ENCODE measurements around the gene ARMC10. TPM values are rescaled to one million over a fixed set of nuclear protein-coding genes. Genes with fewer than 3 reads are reported as not detected.

ARMC10 gene
- total and polyA plus RNA-seq, 2 donors (not counting 3 experiments of a cell fraction or from before 2014, with no cell fraction given): 16.6 to 39.2 TPM

GRCh38 chr7:103075337-103075918 lies 488 bp downstream of the ARMC10 start:
- Histone ChIP-seq H3K4me2 (ENCODE audit: insufficient read depth, low read length) (peak overlapping the region; percentile 80), H3K9me1 (replicated peaks; ENCODE audit: control insufficient read depth, extremely low read depth, insufficient read depth, low read length) (no peaks in the 10 kb centered on the region), H3K4me3 (replicated peaks in 1 of 3; ENCODE audit: insufficient read depth in 1 of 3, low read depth in 1 of 3, low read length in 3 of 3) (peak overlapping the region; percentile 49 to 76 (median 65)), H3K9ac (replicated peaks; ENCODE audit: extremely low read depth, insufficient read depth, low read length) (peak overlapping the region; percentile 92), H3K27ac (ENCODE audit: insufficient read depth, low read depth, low read length) (peak overlapping the region; percentile 40), H3K4me1 (ENCODE audit: control insufficient read depth, extremely low read depth, insufficient read depth, low read length) (peaks cover 17% of the 10 kb centered on the region), H3K79me2 (ENCODE audit: control insufficient read depth, insufficient read depth, low read length) (peaks cover 33% of the 10 kb centered on the region), H2AFZ (ENCODE audit: low read depth, low read length) (peak overlapping the region; percentile 93), H4K20me1 (replicated peaks; ENCODE audit: control insufficient read depth, extremely low read depth, insufficient read depth, low read length) (no peaks in the 10 kb centered on the region), H3K27me3 (ENCODE audit: control insufficient read depth in 2 of 2, insufficient read depth in 2 of 2, low read length in 2 of 2) (no peaks in the 10 kb centered on the region), H3K36me3 (ENCODE audit: control insufficient read depth in 2 of 2, extremely low read depth in 1 of 2, insufficient read depth in 2 of 2, low read length in 2 of 2) (no peaks in the 10 kb centered on the region), H3K9me3 (replicated peaks; ENCODE audit: control insufficient read depth, insufficient read depth, low read length) (no peaks in the 10 kb centered on the region)
- no peak for TF ChIP-seq JUN (IDR thresholded peaks at IDR 0.05; ENCODE audit: borderline replicate concordance, insufficient read depth, insufficient read length, low read depth)
- TF ChIP-seq EZH2 (IDR thresholded peaks at IDR 0.05; ENCODE audit: borderline replicate concordance, low read depth, low read length, severe bottlenecking): no peak
- no peak for TF ChIP-seq GATA2 (IDR thresholded peaks at IDR 0.05; ENCODE audit: insufficient read depth, insufficient read length, low read depth, low read length)
- no peak for TF ChIP-seq POLR2AphosphoS5 (IDR thresholded peaks at IDR 0.05; ENCODE audit: insufficient read depth, low read depth, low read length)
- FAIRE-seq: no peak
- ChIA-PET CTCF (interaction anchor here (1.0 to 2.1 kb wide), 12 partner anchors 9 to 327 kb away, joined by 3 to 27 read pairs (median 5); partner anchors contain the start of genes FAM185A and NAPEPLD), POLR2A (interaction anchor here (0.8 to 1.0 kb wide), 2 partner anchors 10 to 327 kb away, joined by 3 to 6 read pairs; partner anchors contain the start of gene FAM185A)
- TSS peak; percentile 56 for BruUV-seq (replicated peaks)
- intact Hi-C loops (cut with micrococcal nuclease) (loop anchor here (2.0 kb wide), 1 partner anchor 269 kb away; the partner anchor contains the start of gene DNAJC2), dilution Hi-C loops (cut with MboI; ENCODE audit: extremely low pct_ligation_motif_present, low sequenced_read_pairs) (no loop called here)
- DNase-seq (ENCODE audit: low read depth, low spot score): peak; percentile 63

DNA sequence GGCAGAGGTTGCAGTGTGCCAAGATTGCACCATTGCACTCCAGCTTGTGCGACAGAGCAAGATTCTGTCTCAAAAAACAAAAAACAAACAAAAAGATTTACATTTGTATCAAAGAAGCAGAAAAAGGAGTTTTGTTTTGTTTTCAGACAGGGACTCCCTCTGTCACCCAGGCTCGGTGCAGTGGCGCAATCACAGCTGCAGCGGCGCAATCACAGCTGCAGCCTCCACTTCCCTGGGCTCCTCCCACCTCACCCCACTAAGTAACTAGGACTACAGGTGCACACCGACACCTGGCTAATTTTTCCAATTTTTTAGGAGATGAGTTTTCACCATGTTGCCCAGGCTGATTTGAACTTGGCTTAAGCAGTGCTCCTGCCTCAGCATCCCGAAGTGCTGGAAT lies 1.8 kb downstream of the ARMC10 start:
- intact Hi-C loops (cut with micrococcal nuclease): no loop called here
- BruUV-seq (replicated peaks): no TSS peak
- no peaks in the 10 kb centered on the region for H3K9me3 ChIP-seq (replicated peaks; ENCODE audit: control insufficient read depth, insufficient read depth, low read length)

More for the DNA sequence above, 1.8 kb downstream of the ARMC10 start:
- POLR2A ChIA-PET: no interaction called here
- Histone ChIP-seq H3K27ac (ENCODE audit: insufficient read depth, low read depth, low read length) (no peak overlapping the region), H4K20me1 (replicated peaks; ENCODE audit: control insufficient read depth, extremely low read depth, insufficient read depth, low read length) (no peaks in the 10 kb centered on the region), H3K36me3 (ENCODE audit: control insufficient read depth in 2 of 2, extremely low read depth in 1 of 2, insufficient read depth in 2 of 2, low read length in 2 of 2) (no peaks in the 10 kb centered on the region), H3K9ac (replicated peaks; ENCODE audit: extremely low read depth, insufficient read depth, low read length) (no peak overlapping the region), H3K4me3 (replicated peaks in 1 of 3; ENCODE audit: insufficient read depth in 1 of 3, low read depth in 1 of 3, low read length in 3 of 3) (no peak overlapping the region), H3K4me2 (ENCODE audit: insufficient read depth, low read length) (no peak overlapping the region), H3K9me1 (replicated peaks; ENCODE audit: control insufficient read depth, extremely low read depth, insufficient read depth, low read length) (no peaks in the 10 kb centered on the region), H3K4me1 (ENCODE audit: control insufficient read depth, extremely low read depth, insufficient read depth, low read length) (peaks cover 17% of the 10 kb centered on the region), H2AFZ (ENCODE audit: low read depth, low read length) (no peak overlapping the region), H3K79me2 (ENCODE audit: control insufficient read depth, insufficient read depth, low read length) (peaks cover 36% of the 10 kb centered on the region), H3K27me3 (ENCODE audit: control insufficient read depth in 2 of 2, insufficient read depth in 2 of 2, low read length in 2 of 2) (no peaks in the 10 kb centered on the region)
- TF ChIP-seq, protein P1, sequence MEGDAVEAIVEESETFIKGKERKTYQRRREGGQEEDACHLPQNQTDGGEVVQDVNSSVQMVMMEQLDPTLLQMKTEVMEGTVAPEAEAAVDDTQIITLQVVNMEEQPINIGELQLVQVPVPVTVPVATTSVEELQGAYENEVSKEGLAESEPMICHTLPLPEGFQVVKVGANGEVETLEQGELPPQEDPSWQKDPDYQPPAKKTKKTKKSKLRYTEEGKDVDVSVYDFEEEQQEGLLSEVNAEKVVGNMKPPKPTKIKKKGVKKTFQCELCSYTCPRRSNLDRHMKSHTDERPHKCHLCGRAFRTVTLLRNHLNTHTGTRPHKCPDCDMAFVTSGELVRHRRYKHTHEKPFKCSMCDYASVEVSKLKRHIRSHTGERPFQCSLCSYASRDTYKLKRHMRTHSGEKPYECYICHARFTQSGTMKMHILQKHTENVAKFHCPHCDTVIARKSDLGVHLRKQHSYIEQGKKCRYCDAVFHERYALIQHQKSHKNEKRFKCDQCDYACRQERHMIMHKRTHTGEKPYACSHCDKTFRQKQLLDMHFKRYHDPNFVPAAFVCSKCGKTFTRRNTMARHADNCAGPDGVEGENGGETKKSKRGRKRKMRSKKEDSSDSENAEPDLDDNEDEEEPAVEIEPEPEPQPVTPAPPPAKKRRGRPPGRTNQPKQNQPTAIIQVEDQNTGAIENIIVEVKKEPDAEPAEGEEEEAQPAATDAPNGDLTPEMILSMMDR (IDR thresholded peaks at IDR 0.05; ENCODE audit: extremely low read depth in 1 of 2, insufficient read depth in 1 of 2, low read depth in 1 of 2, low read length in 2 of 2): no peak
- TF ChIP-seq MYC (IDR thresholded peaks at IDR 0.05; ENCODE audit: low read depth, low read length) (no peak), POLR2AphosphoS5 (IDR thresholded peaks at IDR 0.05; ENCODE audit: insufficient read depth, low read depth, low read length) (no peak), GATA2 (IDR thresholded peaks at IDR 0.05; ENCODE audit: insufficient read depth, insufficient read length, low read depth, low read length) (no peak), FOS (IDR thresholded peaks at IDR 0.05; ENCODE audit: borderline replicate concordance, insufficient read depth, low read length) (no peak)
- dilution Hi-C loops (cut with MboI; ENCODE audit: extremely low pct_ligation_motif_present, low sequenced_read_pairs): no loop called here
- CTCF ChIA-PET: interaction anchor here (1.9 kb wide), 1 partner anchor 15 kb away, joined by 7 read pairs; no protein-coding TSS in a partner anchor
- FAIRE-seq: peak; percentile 33
- DNase-seq (ENCODE audit: low read depth, low spot score): no peak

Data from endothelial cell of umbilical vein (primary cell).